NB4 (cell line): ENCODE data around the gene KCNH4.

Experiments used
- POLR2A ChIP-seq: IDR thresholded peaks from 2 replicates; pipeline ENCODE4 v1.6.1; 2011; ENCODE audit warnings: mild to moderate bottlenecking; ENCODE audit not compliant: insufficient read length; ENCODE audit errors: extremely low read depth
- TF ChIP-seq, protein P1 (sequence below): IDR thresholded peaks from one replicate; pipeline ENCODE4 v1.5.1; 2012; ENCODE audit warnings: low read depth, low read length

DNA sequence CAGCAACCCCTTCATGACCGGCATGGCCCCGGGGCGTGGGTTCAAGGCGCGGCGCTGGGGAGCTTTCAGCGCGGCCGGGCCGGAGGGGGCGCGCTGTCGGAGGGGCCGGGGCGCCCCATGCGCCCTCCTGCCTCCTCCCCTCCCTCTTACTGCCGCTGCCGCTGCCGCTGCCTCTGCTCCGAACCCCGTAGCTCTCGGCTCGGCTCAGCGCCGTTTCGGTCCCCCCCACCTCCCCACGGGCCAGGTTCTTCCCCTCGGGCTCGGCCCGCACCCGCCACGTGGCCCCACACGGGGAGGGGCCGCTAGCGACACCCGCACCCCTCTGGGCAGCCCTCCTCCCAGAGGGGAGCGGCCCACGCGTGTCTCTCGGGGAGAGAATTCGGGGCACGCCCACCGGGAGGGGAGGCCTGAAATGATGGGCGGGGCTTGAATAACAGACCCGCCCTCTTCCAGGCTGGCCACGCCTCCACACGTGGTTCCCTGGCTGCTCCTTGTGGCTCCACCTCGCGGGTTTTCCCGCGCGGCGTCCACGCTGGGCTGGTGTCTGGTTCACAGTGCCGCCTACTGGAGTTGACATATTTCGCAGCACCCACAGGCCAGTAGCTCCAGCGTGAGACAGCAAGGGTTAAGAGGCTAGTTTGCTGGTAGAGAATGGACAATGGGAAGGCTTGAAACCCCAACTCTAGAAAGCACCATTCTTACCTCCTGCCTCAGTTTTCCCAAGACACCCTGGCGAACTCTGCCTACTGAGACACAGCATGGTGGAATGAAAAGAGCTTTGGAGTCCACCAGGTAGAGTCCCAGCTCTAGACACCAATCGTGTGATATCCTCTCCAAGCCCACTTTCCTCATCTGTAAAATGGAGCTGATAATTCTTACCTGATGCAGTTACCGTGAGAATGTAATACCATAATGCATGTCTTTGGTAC is at the start of gene KCNH4:
- TF ChIP-seq, protein P1, sequence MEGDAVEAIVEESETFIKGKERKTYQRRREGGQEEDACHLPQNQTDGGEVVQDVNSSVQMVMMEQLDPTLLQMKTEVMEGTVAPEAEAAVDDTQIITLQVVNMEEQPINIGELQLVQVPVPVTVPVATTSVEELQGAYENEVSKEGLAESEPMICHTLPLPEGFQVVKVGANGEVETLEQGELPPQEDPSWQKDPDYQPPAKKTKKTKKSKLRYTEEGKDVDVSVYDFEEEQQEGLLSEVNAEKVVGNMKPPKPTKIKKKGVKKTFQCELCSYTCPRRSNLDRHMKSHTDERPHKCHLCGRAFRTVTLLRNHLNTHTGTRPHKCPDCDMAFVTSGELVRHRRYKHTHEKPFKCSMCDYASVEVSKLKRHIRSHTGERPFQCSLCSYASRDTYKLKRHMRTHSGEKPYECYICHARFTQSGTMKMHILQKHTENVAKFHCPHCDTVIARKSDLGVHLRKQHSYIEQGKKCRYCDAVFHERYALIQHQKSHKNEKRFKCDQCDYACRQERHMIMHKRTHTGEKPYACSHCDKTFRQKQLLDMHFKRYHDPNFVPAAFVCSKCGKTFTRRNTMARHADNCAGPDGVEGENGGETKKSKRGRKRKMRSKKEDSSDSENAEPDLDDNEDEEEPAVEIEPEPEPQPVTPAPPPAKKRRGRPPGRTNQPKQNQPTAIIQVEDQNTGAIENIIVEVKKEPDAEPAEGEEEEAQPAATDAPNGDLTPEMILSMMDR, result peak; percentile 15
- no peak for TF ChIP-seq POLR2A
